IMR-90 (cell line): ENCODE measurements around the gene PPP1R27. TPM values are rescaled to one million over a fixed set of nuclear protein-coding genes. Genes with fewer than 3 reads are reported as not detected.

Experiments used
- ATAC-seq: fragments of 200-7000 bp; cut with Tn5 transposase; 2 replicates; pipeline ENCODE4 v1.9.1; 2020; ENCODE audit warnings: low read depth, mild to moderate bottlenecking, moderate library complexity
- BruUV-seq: library from RNA; stranded (reverse); fragments of 400-500 nt; replicated peaks from 2 replicates; lab custom pipeline; 2021; lab: Mats Ljungman, UMichigan
- CTCF ChIA-PET: fragments of 300-600 bp; formaldehyde crosslinking; extraction: SDS; loops from one replicate; lab custom pipeline; 2021; ENCODE audit warnings: antibody characterized with exemption; lab: Yijun Ruan, JAX
- POLR2A ChIA-PET: fragments of 300-600 bp; sonication (Branson Sonifier 250); formaldehyde crosslinking; loops from one replicate; lab custom pipeline; 2022; ENCODE audit warnings: antibody characterized with exemption; ENCODE audit not compliant: unreplicated experiment; lab: Charles Lee
- DNase-seq: peaks from one replicate; pipeline ENCODE4 v3.0.0; 2013
- H2AFZ ChIP-seq: replicated peaks from 2 replicates; pipeline ENCODE3; 2013; ENCODE audit warnings: low read length, mild to moderate bottlenecking; ENCODE audit not compliant: poor library complexity
- H2AK5ac ChIP-seq: 2 replicates; pipeline ENCODE4 v1.6.1; 2013; ENCODE audit warnings: low read depth, low read length, inconsistent platforms
- H2AK9ac ChIP-seq: replicated peaks from 2 replicates; pipeline ENCODE3; 2013; ENCODE audit warnings: mild to moderate bottlenecking, low read depth, low read length, moderate library complexity; ENCODE audit not compliant: poor library complexity
- H2BK120ac ChIP-seq: 2 replicates; pipeline ENCODE4 v1.6.1; 2013; ENCODE audit warnings: low read depth, low read length, inconsistent platforms
- H2BK15ac ChIP-seq: 3 replicates; pipeline ENCODE4 v1.6.1; 2013; ENCODE audit warnings: low read depth, low read length, inconsistent platforms
- H2BK20ac ChIP-seq: 2 replicates; pipeline ENCODE4 v1.6.1; 2013; ENCODE audit warnings: low read depth, mild to moderate bottlenecking, inconsistent platforms, low read length, moderate library complexity
- H2BK5ac ChIP-seq: 2 replicates; pipeline ENCODE4 v1.6.1; 2013; ENCODE audit warnings: mild to moderate bottlenecking, low read depth, low read length, inconsistent platforms; ENCODE audit not compliant: poor library complexity, severe bottlenecking
- H3K14ac ChIP-seq: replicated peaks from 2 replicates; pipeline ENCODE4 v1.6.1; 2013; ENCODE audit warnings: low read depth, low read length, inconsistent platforms
- H3K18ac ChIP-seq: 2 replicates; pipeline ENCODE4 v1.6.1; 2013; ENCODE audit warnings: low read depth, low read length, control low read depth
- H3K23ac ChIP-seq: 2 replicates; pipeline ENCODE4 v1.6.1; 2013; ENCODE audit warnings: low read depth, low read length, inconsistent platforms
- H3K27ac ChIP-seq: 2 replicates; pipeline ENCODE4 v1.5.1; 2013; ENCODE audit warnings: mild to moderate bottlenecking, control low read depth, low read length; ENCODE audit not compliant: insufficient read depth
- H3K27me3 ChIP-seq: 2 replicates; pipeline ENCODE4 v1.6.1; 2013; ENCODE audit warnings: low read length; ENCODE audit not compliant: control insufficient read depth, insufficient read depth
- H3K36me3 ChIP-seq: 2 replicates; pipeline ENCODE4 v1.6.1; 2013; ENCODE audit warnings: low read length, mixed read lengths; ENCODE audit not compliant: control insufficient read depth, insufficient read depth
- H3K4ac ChIP-seq: 2 replicates; pipeline ENCODE4 v1.6.1; 2013; ENCODE audit warnings: low read depth, low read length, inconsistent platforms
- H3K4me1 ChIP-seq: 2 replicates; pipeline ENCODE4 v1.6.1; 2013; ENCODE audit warnings: low read length, mixed read lengths; ENCODE audit not compliant: control insufficient read depth, insufficient read depth
- H3K4me2 ChIP-seq: 2 replicates; pipeline ENCODE4 v1.6.1; 2013; ENCODE audit warnings: low read depth, mild to moderate bottlenecking, control low read depth, low read length, moderate library complexity
- H3K4me3 ChIP-seq: 2 replicates; pipeline ENCODE4 v1.5.1; 2013; ENCODE audit warnings: low read depth, mild to moderate bottlenecking, control low read depth, low read length, moderate library complexity; ENCODE audit not compliant: insufficient read depth
- H3K56ac ChIP-seq: 2 replicates; pipeline ENCODE4 v1.6.1; 2013; ENCODE audit warnings: low read length, inconsistent platforms; ENCODE audit not compliant: insufficient read depth; ENCODE audit errors: extremely low read depth
- H3K79me1 ChIP-seq, 2 experiments: 2 replicates each; pipeline ENCODE4 v1.6.1; 2013; ENCODE audit warnings: low read length in 2 of 2, inconsistent platforms in 1 of 2, low read depth in 1 of 2
- H3K9ac ChIP-seq: 2 replicates; pipeline ENCODE4 v1.6.1; 2013; ENCODE audit warnings: low read depth, low read length, control low read depth
- H3K9me1 ChIP-seq: 2 replicates; pipeline ENCODE4 v1.6.1; 2013; ENCODE audit warnings: low read length, inconsistent platforms; ENCODE audit not compliant: insufficient read depth
- H3K9me3 ChIP-seq: 2 replicates; pipeline ENCODE4 v1.6.1; 2013; ENCODE audit warnings: low read length; ENCODE audit not compliant: control insufficient read depth, insufficient read depth
- H4K20me1 ChIP-seq: 2 replicates; pipeline ENCODE4 v1.6.1; 2013; ENCODE audit warnings: low read length, inconsistent platforms; ENCODE audit not compliant: insufficient read depth
- H4K5ac ChIP-seq: 2 replicates; pipeline ENCODE4 v1.6.1; 2013; ENCODE audit warnings: mild to moderate bottlenecking, low read depth, low read length, control low read depth
- H4K8ac ChIP-seq, 2 experiments: 2 replicates each; pipeline ENCODE4 v1.6.1; 2013; ENCODE audit warnings: low read depth in 2 of 2, low read length in 2 of 2, control low read depth in 1 of 2, inconsistent platforms in 1 of 2
- H4K91ac ChIP-seq: 2 replicates; pipeline ENCODE4 v1.6.1; 2013; ENCODE audit warnings: low read depth, low read length, inconsistent platforms; ENCODE audit not compliant: insufficient read depth
- BHLHE40 ChIP-seq: fragments of 150-350 bp; IDR thresholded peaks from 2 replicates; pipeline ENCODE4 v1.6.1; 2016; ENCODE audit warnings: mild to moderate bottlenecking, low read depth, low read length
- CEBPB ChIP-seq: IDR thresholded peaks from 2 replicates; pipeline ENCODE4 v1.6.1; 2012; ENCODE audit warnings: low read depth, low read length, improper control_type of control experiment
- CHD1 ChIP-seq: IDR thresholded peaks from 2 replicates; pipeline ENCODE4 v1.6.1; 2012; ENCODE audit warnings: low read depth, low read length, improper control_type of control experiment
- MAFK ChIP-seq: IDR thresholded peaks from 2 replicates; pipeline ENCODE4 v1.6.1; 2012; ENCODE audit warnings: low read depth, low read length, improper control_type of control experiment
- MAZ ChIP-seq: IDR thresholded peaks from 2 replicates; pipeline ENCODE4 v1.6.1; 2012; ENCODE audit warnings: low read depth, mild to moderate bottlenecking, low read length, improper control_type of control experiment, moderate library complexity, borderline replicate concordance
- MXI1 ChIP-seq: IDR thresholded peaks from 2 replicates; pipeline ENCODE4 v1.6.1; 2012; ENCODE audit warnings: low read depth, mild to moderate bottlenecking, low read length, moderate library complexity, borderline replicate concordance
- NFE2L2 ChIP-seq: fragments of 150-350 bp; IDR thresholded peaks from 2 replicates; pipeline ENCODE4 v1.6.1; 2016; ENCODE audit warnings: low read depth, mild to moderate bottlenecking, low read length
- POLR2A ChIP-seq: IDR thresholded peaks from 2 replicates; pipeline ENCODE4 v1.6.1; 2012; ENCODE audit warnings: mild to moderate bottlenecking, low read depth, low read length
- RCOR1 ChIP-seq: IDR thresholded peaks from 2 replicates; pipeline ENCODE4 v1.6.1; 2012; ENCODE audit warnings: mild to moderate bottlenecking, low read length, improper control_type of control experiment; ENCODE audit not compliant: insufficient replicate concordance
- RFX5 ChIP-seq: IDR thresholded peaks from 2 replicates; pipeline ENCODE4 v1.8.0; 2012; ENCODE audit warnings: low read depth, mild to moderate bottlenecking, low read length, moderate library complexity
- SMC3 ChIP-seq: fragments of 150-350 bp; IDR thresholded peaks from 2 replicates; pipeline ENCODE4 v1.6.1; 2016; ENCODE audit warnings: low read depth, mild to moderate bottlenecking, antibody characterized with exemption, low read length, moderate library complexity
- WGBS, 2 experiments: methylation state at CpG; one replicate each; pipeline versions ENCODE4 v1.1.5 to v1.1.7; 2013; ENCODE audit warnings: missing lambda C conversion rate in 2 of 2; ENCODE audit not compliant: insufficient read length in 1 of 2; ENCODE audit errors: extremely low coverage in 2 of 2; 5-methylcytosine and 5-hydroxymethylcytosine counted together
- dilution Hi-C: fragments of 300-500 bp; cut with HindIII; formaldehyde crosslinking; loops from one replicate; pipeline ENCODE4 v1.14.3; 2018; ENCODE audit warnings: low sequenced_read_pairs; ENCODE audit not compliant: unreplicated experiment
- in situ Hi-C: fragments of 300-500 bp; cut with MboI; formaldehyde crosslinking; loops from 3 replicates; pipeline ENCODE4 v1.14.3; 2019; ENCODE audit warnings: low sequenced_read_pairs, inconsistent platforms, mixed read lengths
- intact Hi-C: fragments of 100-400 bp; cut with micrococcal nuclease; formaldehyde crosslinking; loops from 2 replicates; pipeline ENCODE4 v1.10.0; 2022
- polyA plus RNA-seq, 3 experiments: library from polyadenylated mRNA; depleted of rRNA; stranded (reverse); fragments of >200 nt; gene quantifications; 2 replicates each; pipeline ENCODE4 v1.2.3, GENCODE V29; 2012; ENCODE audit warnings: low replicate concordance in 1 of 3
- total RNA-seq: library from RNA; depleted of rRNA; stranded (reverse); fragments of >200 nt; gene quantifications from 2 replicates; pipeline ENCODE4 v1.2.3, GENCODE V29; 2012

Gene PPP1R27
- total and polyA plus RNA-seq, 2 of the 4 experiments (the other 2 are of a cell fraction), result 0.21 TPM; not detected in 1

DNA sequence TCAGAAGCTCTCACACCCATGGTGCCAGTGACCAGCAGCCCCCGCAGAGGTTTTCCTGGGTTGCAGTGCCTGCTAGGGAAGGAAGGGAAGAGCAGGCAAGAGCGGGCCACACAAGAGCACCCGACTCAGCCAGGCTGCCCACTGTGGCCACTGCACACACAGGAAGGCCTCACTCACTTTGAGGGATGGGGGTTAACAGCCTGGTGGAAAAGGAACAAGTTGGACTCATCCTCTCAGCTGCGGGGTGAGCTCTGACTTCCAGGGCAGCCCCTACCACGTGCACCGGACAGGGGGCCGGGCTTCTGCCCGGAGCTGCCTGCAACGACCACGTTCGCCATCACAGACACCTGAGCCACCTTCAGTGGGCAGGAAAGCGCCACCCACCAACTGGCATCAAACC, 17.4 kb upstream of the PPP1R27 start:
- Histone ChIP-seq H2AFZ (no peak overlapping the region), H3K36me3 (peaks cover 62% of the 10 kb centered on the region), H2AK5ac (no peak overlapping the region), H3K4ac (no peak overlapping the region), H2BK20ac (no peak overlapping the region), H3K4me1 (no peaks in the 10 kb centered on the region), H3K56ac (no peak overlapping the region), H3K23ac (no peak overlapping the region), H4K20me1 (peaks cover 57% of the 10 kb centered on the region), H4K5ac (no peak overlapping the region), H4K91ac (no peak overlapping the region), H3K4me3 (no peak overlapping the region), H3K18ac (no peak overlapping the region), H3K27ac (no peak overlapping the region), H3K9me1 (peaks cover 7% of the 10 kb centered on the region; the same call in 1 of the 2 replicates), H3K79me1 (peaks cover 9 to 69% of the 10 kb centered on the region in 2 experiments), H2BK15ac (no peak overlapping the region), H2AK9ac (no peak overlapping the region), H2BK120ac (no peak overlapping the region), H3K4me2 (no peak overlapping the region), H3K14ac (no peak overlapping the region), H4K8ac (no peak overlapping the region), H2BK5ac (no peak overlapping the region), H3K27me3 (no peaks in the 10 kb centered on the region), H3K9me3 (no peaks in the 10 kb centered on the region), H3K9ac (no peak overlapping the region)
- in situ Hi-C loops, result no loop called here
- intact Hi-C loops, result no loop called here
- TF ChIP-seq SMC3 (no peak), CEBPB (no peak), RCOR1 (no peak), MAZ (no peak), BHLHE40 (no peak), RFX5 (no peak), POLR2A (no peak), MXI1 (no peak), MAFK (no peak), CHD1 (no peak), NFE2L2 (no peak)
- BruUV-seq, result no TSS peak
- ATAC-seq (no peak), DNase-seq (no peak)
- POLR2A ChIA-PET, result no interaction called here
- dilution Hi-C loops, result no loop called here
- CTCF ChIA-PET, result no interaction called here
- 100% methylated on average over 8 of the region's 12 CpGs; no CpG with 5 or more reads in 1 of the 2 experiments for WGBS, 2 experiments
